ENCODE data around the gene CERS6. TPM values are rescaled to one million over a fixed set of nuclear protein-coding genes. Genes with fewer than 3 reads are reported as not detected.
"Not testable (repeated sequence)": the region's sequence is repeated elsewhere in the genome, so short reads cannot be mapped to it uniquely, and the experiment has no call there.

The CERS6 gene
- total RNA-seq, 1 experiment from 2014 or later: 32.0 TPM

- not testable (repeated sequence) for DNase-seq (ENCODE audit: low spot score)
Observed at GRCh38 chr2:168664715-168665114, 208.6 kb downstream of the CERS6 start.

GRCh38 chr2:168666339-168666738 lies 210.3 kb downstream of the CERS6 start:
- no peak for DNase-seq (ENCODE audit: low spot score)

GRCh38 chr2:168667156-168667555 lies 211.1 kb downstream of the CERS6 start:
- no peak for DNase-seq (ENCODE audit: low spot score)

DNA sequence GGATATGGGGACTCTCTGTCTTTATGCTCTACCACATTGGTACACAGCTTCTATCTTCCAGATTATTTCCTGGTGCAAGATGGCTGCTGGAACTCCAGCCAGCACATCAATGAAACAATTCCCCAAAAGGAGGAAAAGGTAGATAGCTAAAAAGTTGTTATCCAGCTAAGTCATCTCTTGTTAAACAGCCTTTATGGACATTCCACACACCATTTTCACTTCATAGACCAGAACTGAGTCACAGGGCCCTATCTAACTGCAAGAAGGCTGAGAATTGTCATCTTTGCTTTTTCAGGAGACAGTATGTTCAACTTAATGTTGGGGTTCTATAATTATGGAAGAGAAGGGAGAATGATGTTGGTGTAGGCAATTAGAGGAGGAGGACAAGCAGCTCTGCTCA lies 213.1 kb downstream of the CERS6 start:
- no peak for DNase-seq (ENCODE audit: low spot score)

GRCh38 chr2:168670478-168670877 lies 214.4 kb downstream of the CERS6 start:
- no peak for DNase-seq (ENCODE audit: low spot score)

DNA sequence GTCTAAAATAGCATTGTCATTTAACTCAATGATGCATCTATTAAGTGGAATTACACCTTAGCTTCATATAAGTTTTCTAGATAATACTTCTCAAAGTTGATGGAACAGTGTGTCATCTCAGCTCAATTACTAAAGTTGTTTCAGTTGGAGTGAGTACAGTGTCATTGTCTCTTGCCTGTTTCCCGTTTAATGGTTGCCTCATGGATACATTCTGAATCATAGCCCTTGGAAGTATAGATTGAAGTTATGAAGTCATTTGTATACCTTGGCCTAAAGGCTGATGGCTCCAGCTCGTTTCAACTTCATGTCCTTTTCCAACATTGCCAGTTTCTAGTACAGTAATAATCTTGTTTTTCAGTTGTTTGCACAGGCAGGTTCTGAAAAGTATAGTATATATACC lies 215.9 kb downstream of the CERS6 start:
- DNase-seq (ENCODE audit: low spot score): no peak

DNA sequence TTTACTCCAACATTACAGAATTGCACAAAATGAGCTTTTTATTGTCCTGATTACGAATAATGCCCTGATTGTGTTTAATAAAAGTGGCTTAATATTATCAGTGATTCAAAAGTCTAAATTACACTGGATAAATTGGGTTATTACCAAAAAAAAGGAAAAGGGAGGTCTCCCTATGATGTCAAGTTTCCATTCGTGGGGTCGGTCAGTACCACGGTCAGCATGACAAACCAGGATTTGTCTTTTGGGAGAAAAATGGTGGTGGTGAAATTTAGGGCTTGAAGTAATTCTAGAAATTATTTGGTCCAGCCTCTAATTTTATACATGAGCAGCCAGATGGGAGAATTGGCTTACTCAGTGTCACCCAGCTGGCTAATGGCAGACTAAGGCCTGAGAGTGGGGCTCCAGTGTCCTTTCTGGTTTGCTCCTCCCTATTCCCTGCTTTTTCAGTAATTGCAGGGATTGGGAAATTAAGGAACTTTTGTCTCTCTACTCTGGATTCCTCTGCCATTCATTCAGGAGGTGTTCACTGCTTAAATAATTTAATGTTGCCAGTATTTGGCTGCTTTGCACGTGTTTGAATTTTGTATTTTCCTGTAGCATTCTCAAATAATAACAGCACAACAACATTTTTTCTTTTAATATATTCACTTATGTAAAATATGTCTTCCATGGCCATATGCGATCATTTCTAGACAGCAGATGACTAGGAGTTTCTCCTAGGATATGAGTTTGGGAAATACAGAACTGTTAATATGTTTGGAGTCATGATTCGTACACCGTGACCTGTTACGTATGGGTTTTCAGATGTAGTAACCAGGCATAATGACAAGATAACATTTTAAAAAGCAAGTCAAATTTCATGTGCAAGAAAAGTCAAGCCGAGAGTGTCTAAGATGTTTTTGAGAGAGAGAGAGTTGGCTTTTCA lies 217.5 kb downstream of the CERS6 start:
- no peak for DNase-seq (ENCODE audit: low spot score)

DNA sequence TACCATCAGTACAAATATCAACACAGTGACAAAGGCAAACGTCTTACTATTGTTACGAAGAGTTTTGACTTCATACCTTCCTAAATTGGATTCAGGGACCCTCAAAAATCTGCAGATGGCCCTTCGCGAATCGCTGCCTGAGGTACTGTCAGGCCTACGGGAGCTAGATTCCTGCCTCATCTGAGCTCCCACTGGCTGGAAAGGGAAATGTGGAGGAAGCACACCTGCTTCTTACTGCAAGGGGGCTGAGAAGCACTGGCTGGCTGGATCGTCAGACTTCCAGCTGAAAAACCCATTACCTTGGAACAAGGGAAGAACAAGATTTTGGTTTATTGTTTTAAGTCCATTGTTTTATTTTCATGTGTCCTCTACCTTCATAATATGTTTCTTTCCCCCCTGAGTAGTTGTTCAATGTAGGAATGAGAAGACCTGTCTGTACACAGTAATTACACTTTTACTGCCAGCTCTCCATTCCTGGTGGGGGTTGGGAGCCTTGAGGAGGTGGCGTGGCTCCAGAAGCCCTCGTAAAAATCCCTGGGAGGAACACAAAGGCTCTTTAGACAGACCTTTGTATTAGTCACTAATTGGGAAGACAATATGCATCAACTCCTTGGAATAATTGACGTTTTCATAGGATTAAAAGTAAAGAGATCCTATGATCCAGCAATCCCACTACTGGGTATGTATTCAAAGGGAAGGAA lies 222.2 kb downstream of the CERS6 start:
- peak; percentile 61 for DNase-seq (ENCODE audit: low spot score)

DNA sequence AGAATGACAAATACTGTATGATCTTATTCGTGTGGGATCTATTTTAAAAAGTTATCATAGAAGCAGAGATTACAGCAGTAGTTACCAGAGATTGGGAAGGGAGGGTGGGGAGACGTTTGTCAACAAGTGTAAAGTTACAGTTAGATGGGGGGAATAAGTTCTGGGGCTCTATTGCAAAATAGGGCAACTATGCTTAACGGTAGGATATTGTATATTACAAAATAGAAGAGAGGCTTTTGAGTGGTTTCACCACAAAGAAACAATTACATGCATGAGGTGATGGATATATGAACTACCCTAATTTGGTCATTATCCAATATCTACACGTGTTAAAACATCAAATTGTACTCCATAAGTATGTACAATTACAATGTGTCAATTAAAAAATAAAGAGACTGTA lies 223.0 kb downstream of the CERS6 start:
- DNase-seq (ENCODE audit: low spot score): no peak

- DNase-seq (ENCODE audit: low spot score): no peak
Observed at GRCh38 chr2:168679741-168680310, 223.8 kb downstream of the CERS6 start.

- no peak for DNase-seq (ENCODE audit: low spot score)
Observed at GRCh38 chr2:168683996-168684395, 227.9 kb downstream of the CERS6 start.

GRCh38 chr2:168684921-168685599 lies 229.0 kb downstream of the CERS6 start:
- DNase-seq (ENCODE audit: low spot score): no peak

- DNase-seq (ENCODE audit: low spot score): no peak
Observed at GRCh38 chr2:168685600-168686451, 229.8 kb downstream of the CERS6 start.

GRCh38 chr2:168686452-168687191 lies 230.6 kb downstream of the CERS6 start:
- DNase-seq (ENCODE audit: low spot score): no peak

DNA sequence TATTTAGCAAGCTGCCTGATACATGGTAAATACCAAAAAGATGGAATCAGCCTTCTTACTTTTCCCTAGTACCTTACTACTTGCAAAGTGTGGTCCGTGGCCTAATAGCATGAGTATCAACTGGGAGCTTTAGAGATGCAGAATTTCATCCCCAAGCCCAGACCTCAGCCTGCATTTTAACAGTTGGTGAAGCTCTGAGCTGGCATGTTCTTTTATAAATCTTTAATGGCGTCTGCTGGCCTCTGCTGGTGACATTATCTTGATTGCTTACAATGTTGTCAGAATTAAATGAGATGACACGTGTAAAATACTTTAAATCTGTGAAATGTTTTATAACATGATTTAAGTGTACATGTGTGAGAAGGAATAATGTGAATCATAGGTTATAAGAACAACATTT lies 231.2 kb downstream of the CERS6 start:
- DNase-seq (ENCODE audit: low spot score): peak; percentile 49

- no peak for DNase-seq (ENCODE audit: low spot score)
Observed at GRCh38 chr2:168690381-168690885, 234.4 kb downstream of the CERS6 start.

GRCh38 chr2:168691221-168691620 lies 235.1 kb downstream of the CERS6 start:
- no peak for DNase-seq (ENCODE audit: low spot score)

DNA sequence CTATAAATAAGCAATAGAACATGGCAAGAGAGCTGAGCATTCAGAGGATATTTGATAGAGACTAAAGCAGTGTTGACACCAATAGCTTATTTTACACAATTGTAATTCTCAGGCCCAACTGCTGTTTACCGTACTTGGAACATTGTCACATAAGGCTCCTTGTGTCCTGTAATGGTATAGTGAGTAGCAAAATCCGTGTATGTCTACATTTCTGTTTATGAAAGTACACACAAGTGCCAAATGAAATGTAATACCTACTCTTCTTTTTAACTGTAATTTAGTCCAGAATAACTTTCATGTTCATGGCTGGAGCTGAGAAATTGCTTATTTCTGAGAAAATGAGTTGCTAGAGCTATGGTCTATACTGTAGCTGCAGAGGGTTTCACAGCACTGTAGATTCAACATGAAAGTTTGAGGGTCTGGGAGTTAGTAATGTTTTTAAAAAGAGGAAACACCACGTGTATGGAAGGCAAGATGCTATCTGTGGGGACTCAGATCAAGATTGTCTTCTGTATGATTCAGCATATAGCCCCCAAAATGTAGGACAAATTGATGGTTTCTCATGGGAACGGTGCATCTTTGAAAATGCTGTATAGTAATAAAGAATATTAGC lies 236.2 kb downstream of the CERS6 start:
- no peak for DNase-seq (ENCODE audit: low spot score)

GRCh38 chr2:168694173-168694572 lies 238.1 kb downstream of the CERS6 start:
- DNase-seq (ENCODE audit: low spot score): no peak

GRCh38 chr2:168694866-168695265 lies 238.8 kb downstream of the CERS6 start:
- DNase-seq (ENCODE audit: low spot score): no peak

All from HT-29 (cell line).